Neuronal stem cell (in vitro differentiated cells): ENCODE results near the gene AOPEP.

ENCODE experiments used
- DNase-seq: peaks from one replicate; pipeline ENCODE4 v3.0.0-alpha.2; 2013; ENCODE audit warnings: low spot score
- H2AFZ ChIP-seq: one replicate; pipeline ENCODE4 v1.6.1; 2013; ENCODE audit warnings: mild to moderate bottlenecking, low read length, inconsistent platforms
- H2AK5ac ChIP-seq: 2 replicates; pipeline ENCODE4 v1.6.1; 2013; ENCODE audit warnings: low read depth, mild to moderate bottlenecking, inconsistent platforms, low read length, moderate library complexity, mixed read lengths
- H2BK120ac ChIP-seq: 2 replicates; pipeline ENCODE4 v1.6.1; 2013; ENCODE audit warnings: low read depth, mild to moderate bottlenecking, inconsistent platforms, low read length, moderate library complexity, mixed read lengths
- H2BK12ac ChIP-seq: one replicate; pipeline ENCODE4 v1.6.1; 2013; ENCODE audit warnings: low read length, inconsistent platforms
- H2BK15ac ChIP-seq: 2 replicates; pipeline ENCODE4 v1.6.1; 2013; ENCODE audit warnings: mild to moderate bottlenecking, low read length, inconsistent platforms, mixed read lengths
- H2BK5ac ChIP-seq: one replicate; pipeline ENCODE4 v1.6.1; 2013; ENCODE audit warnings: inconsistent platforms, mild to moderate bottlenecking, low read length, moderate library complexity
- H3K14ac ChIP-seq: one replicate; pipeline ENCODE4 v1.6.1; 2013; ENCODE audit warnings: low read length, inconsistent platforms
- H3K18ac ChIP-seq: 2 replicates; pipeline ENCODE4 v1.6.1; 2013; ENCODE audit warnings: low read length, inconsistent platforms
- H3K23ac ChIP-seq: 2 replicates; pipeline ENCODE4 v1.6.1; 2013; ENCODE audit warnings: low read depth, mild to moderate bottlenecking, mixed read lengths, low read length, inconsistent platforms; ENCODE audit not compliant: poor library complexity
- H3K27ac ChIP-seq: replicated peaks from 3 replicates; pipeline ENCODE4 v1.5.1; 2013; ENCODE audit warnings: low read length, inconsistent platforms
- H3K27me3 ChIP-seq, 3 experiments: 2 replicates each; pipeline ENCODE4 v1.6.1; 2013; ENCODE audit warnings: low read length in 3 of 3, mild to moderate bottlenecking in 2 of 3, inconsistent platforms in 1 of 3, low read depth in 1 of 3, mixed read lengths in 1 of 3, moderate library complexity in 1 of 3; ENCODE audit not compliant: control insufficient read depth in 3 of 3, insufficient read depth in 3 of 3
- H3K36me3 ChIP-seq, 2 donors: replicated peaks in 1 of 2; 2 replicates each; pipeline ENCODE4 v1.6.1; 2013; ENCODE audit warnings: low read length in 2 of 2; ENCODE audit not compliant: control insufficient read depth in 2 of 2, insufficient read depth in 2 of 2
- H3K4ac ChIP-seq: 2 replicates; pipeline ENCODE4 v1.6.1; 2013; ENCODE audit warnings: inconsistent platforms, mild to moderate bottlenecking, low read length, moderate library complexity
- H3K4me1 ChIP-seq, 2 donors: 1 replicate in 1 of 2; 2 replicates in 1 of 2; pipeline ENCODE4 v1.6.1; 2013; ENCODE audit warnings: low read length in 2 of 2, low read depth in 1 of 2; ENCODE audit not compliant: control insufficient read depth in 2 of 2, insufficient read depth in 1 of 2
- H3K4me2 ChIP-seq: one replicate; pipeline ENCODE4 v1.6.1; 2013; ENCODE audit warnings: mild to moderate bottlenecking, low read length, inconsistent platforms; ENCODE audit not compliant: insufficient read depth, poor library complexity, severe bottlenecking
- H3K4me3 ChIP-seq, 2 donors: 2 replicates each; pipeline ENCODE4 v1.5.1; 2013; ENCODE audit warnings: low read length in 2 of 2, mild to moderate bottlenecking in 2 of 2, inconsistent platforms in 1 of 2, moderate library complexity in 1 of 2
- H3K79me1 ChIP-seq: one replicate; pipeline ENCODE4 v1.6.1; 2013; ENCODE audit warnings: low read depth, mild to moderate bottlenecking, inconsistent platforms, low read length, moderate library complexity
- H3K9ac ChIP-seq: one replicate; pipeline ENCODE4 v1.6.1; 2013; ENCODE audit warnings: mild to moderate bottlenecking, low read depth, low read length, inconsistent platforms; ENCODE audit not compliant: poor library complexity
- H3K9me3 ChIP-seq, 2 donors: replicated peaks in 1 of 2; 2 replicates each; pipeline versions ENCODE3 to v1.6.1; 2013; ENCODE audit warnings: low read length in 2 of 2, mild to moderate bottlenecking in 2 of 2, inconsistent platforms in 1 of 2, low read depth in 1 of 2, mixed read lengths in 1 of 2, moderate library complexity in 1 of 2; ENCODE audit not compliant: control insufficient read depth in 2 of 2, insufficient read depth in 1 of 2
- H4K8ac ChIP-seq: one replicate; pipeline ENCODE4 v1.6.1; 2013; ENCODE audit warnings: low read depth, mild to moderate bottlenecking, inconsistent platforms, low read length, moderate library complexity
- H4K91ac ChIP-seq: one replicate; pipeline ENCODE4 v1.6.1; 2013; ENCODE audit warnings: low read length, low read depth, mild to moderate bottlenecking, inconsistent platforms; ENCODE audit not compliant: poor library complexity
- WGBS, 2 donors: extraction: QIAGEN DNeasy Blood & Tissue Kit; methylation state at CpG; one replicate each; pipeline ENCODE4 v1.1.7; 2013; ENCODE audit warnings: missing lambda C conversion rate in 2 of 2, mixed read lengths in 1 of 2; ENCODE audit not compliant: insufficient read length in 2 of 2, insufficient replicate concordance in 1 of 2; ENCODE audit errors: extremely low coverage in 2 of 2; 5-methylcytosine and 5-hydroxymethylcytosine counted together

The AOPEP gene

DNA sequence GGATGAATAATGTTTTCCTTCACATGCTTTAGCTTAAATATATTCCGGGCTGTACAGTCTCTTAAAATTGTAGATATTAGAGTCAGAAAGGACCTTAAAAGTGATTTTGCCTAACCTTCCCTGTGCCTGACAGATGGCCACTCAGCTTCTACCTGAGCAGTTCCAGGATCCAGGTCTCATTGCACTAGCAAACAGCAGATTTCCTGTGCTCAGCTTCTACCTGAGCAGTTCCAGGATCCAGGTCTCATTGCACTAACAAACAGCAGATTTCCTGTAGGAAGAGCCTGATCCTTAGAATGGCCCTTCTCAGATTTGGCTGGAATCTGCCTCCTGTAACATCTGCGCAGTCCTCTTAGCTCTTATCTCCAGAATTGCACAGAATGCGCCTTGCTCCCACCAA is 219.8 kb downstream of the AOPEP start:
- Histone ChIP-seq H2BK12ac (no peak overlapping the region), H3K27ac (no peak overlapping the region), H4K91ac (no peak overlapping the region), H3K36me3 (no peaks in the 10 kb centered on the region), H2AFZ (no peak overlapping the region), H3K4me2 (no peak overlapping the region), H3K9me3 (no peaks in the 10 kb centered on the region), H3K18ac (no peak overlapping the region), H2AK5ac (no peak overlapping the region), H4K8ac (no peak overlapping the region), H2BK15ac (no peak overlapping the region), H3K4me3 (no peak overlapping the region), H3K14ac (no peak overlapping the region), H2BK120ac (no peak overlapping the region), H3K9ac (no peak overlapping the region), H3K4me1 (peaks cover 11 to 14% of the 10 kb centered on the region in 2 donors), H3K79me1 (no peaks in the 10 kb centered on the region), H3K4ac (no peak overlapping the region), H3K27me3 (no peaks in the 10 kb centered on the region), H2BK5ac (no peak overlapping the region), H3K23ac (no peak overlapping the region)
- no CpG with 5 or more reads among the region's 3 CpGs for WGBS, 2 donors
- DNase-seq: no peak

DNA sequence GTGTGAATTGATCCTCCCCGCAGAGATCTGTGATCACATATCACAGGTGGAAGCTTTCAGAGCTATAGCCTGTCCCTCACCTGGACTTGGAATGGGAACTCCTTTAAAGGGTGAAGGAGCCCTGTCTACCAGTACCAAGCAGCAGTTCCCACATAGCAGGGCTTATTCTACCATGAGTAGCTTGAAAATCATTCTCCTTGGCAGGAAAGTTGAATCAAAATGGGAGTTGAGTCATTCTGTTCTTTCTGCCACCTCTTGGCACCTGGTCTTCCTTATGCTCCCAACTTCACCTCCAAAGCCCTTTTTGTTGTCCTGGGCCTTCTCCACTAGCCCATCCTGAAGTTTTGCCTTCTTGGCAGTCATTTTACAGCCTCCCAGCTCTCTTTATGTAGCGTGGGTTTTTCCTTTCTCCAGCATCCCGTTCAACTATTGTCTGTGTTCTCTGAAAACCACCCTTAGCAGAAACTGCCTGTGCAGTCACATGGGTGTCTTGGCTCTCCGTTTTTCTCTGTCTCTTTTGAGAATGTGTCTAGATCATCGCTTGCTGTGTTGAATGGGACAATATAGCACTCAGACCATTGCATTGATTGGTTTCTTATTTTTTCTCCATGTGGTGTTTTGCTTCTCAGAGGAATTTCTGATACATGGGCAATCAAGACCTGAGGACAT is 222.2 kb downstream of the AOPEP start:
- no peak overlapping the region for H3K27ac ChIP-seq
- no peak overlapping the region for H3K9ac ChIP-seq
- no peak overlapping the region for H2BK15ac ChIP-seq
- H2AK5ac ChIP-seq: no peak overlapping the region
- no peak overlapping the region for H3K18ac ChIP-seq
- H3K27me3 ChIP-seq: no peaks in the 10 kb centered on the region
- no peak overlapping the region for H2BK120ac ChIP-seq
- H3K4me1 ChIP-seq: peaks cover 10 to 20% of the 10 kb centered on the region in 2 donors
- no peak overlapping the region for H2BK12ac ChIP-seq
- H3K23ac ChIP-seq: no peak overlapping the region
- H3K4me3 ChIP-seq: no peak overlapping the region
- H2AFZ ChIP-seq: no peak overlapping the region
- no peak overlapping the region for H2BK5ac ChIP-seq
- H3K9me3 ChIP-seq: no peaks in the 10 kb centered on the region
- H3K79me1 ChIP-seq: no peaks in the 10 kb centered on the region
- no peak for DNase-seq
- WGBS, 2 donors: no CpG with 5 or more reads among the region's 5 CpGs
- no peaks in the 10 kb centered on the region for H3K36me3 ChIP-seq
- H3K14ac ChIP-seq: no peak overlapping the region
- H4K91ac ChIP-seq: no peak overlapping the region
- H4K8ac ChIP-seq: no peak overlapping the region
- H3K4ac ChIP-seq: no peak overlapping the region
- no peak overlapping the region for H3K4me2 ChIP-seq

DNA sequence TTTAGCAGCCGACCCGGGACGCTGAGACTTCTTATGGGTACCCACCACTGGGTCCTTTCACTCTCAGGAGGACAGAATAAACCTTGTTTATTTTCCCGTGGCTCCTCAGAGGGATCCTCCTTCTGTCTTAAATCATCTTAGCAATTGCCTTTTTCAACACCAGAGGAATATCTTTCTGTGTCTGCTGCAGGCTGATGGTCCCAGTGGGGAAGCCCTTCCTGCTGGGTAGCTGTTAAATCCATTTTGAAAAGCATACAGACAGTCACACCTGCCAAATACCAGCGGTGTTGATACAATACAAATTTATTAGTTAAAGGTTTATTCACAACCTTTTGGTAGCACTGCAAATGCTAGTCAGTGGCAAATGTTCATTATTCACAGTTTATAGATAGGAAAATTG is 222.9 kb downstream of the AOPEP start:
- Histone ChIP-seq H3K9me3 (no peaks in the 10 kb centered on the region), H2BK15ac (no peak overlapping the region), H3K4me2 (no peak overlapping the region), H3K27ac (no peak overlapping the region), H2AK5ac (no peak overlapping the region), H3K4ac (no peak overlapping the region), H3K9ac (no peak overlapping the region), H3K23ac (no peak overlapping the region), H2BK12ac (no peak overlapping the region), H3K36me3 (no peaks in the 10 kb centered on the region), H3K4me1 (peaks cover 10 to 20% of the 10 kb centered on the region in 2 donors), H2BK5ac (no peak overlapping the region), H3K27me3 (no peaks in the 10 kb centered on the region), H2AFZ (no peak overlapping the region), H3K14ac (no peak overlapping the region), H3K4me3 (no peak overlapping the region), H4K91ac (no peak overlapping the region), H3K79me1 (no peaks in the 10 kb centered on the region), H2BK120ac (no peak overlapping the region), H4K8ac (no peak overlapping the region), H3K18ac (no peak overlapping the region)
- WGBS, 2 donors: no CpG with 5 or more reads among the region's 5 CpGs
- DNase-seq: no peak

DNA sequence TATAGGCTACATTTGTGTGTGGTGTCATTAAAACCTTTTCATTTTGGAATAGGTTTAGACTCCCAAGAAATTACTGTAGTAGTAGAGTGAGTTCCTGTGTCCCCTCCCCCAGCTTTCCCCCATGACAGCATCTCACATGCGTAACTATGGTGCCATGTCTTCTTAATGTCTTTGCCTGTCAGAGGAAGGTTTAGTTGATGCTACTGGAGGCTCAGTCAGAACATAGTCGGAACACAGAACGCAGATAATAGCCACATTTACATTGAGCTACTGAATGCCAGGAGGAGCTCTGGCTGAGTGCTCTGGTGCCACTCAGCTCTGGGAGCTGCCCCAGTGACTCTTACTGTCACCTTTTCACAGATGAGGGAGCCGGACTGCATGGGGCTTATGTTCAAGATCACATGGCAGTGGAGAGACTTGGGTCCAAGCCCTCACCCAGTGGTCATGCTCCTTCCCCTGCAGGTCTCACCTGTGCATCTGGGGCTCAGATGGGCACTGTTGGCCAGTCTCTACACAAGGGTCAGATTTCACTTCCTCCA is 223.6 kb downstream of the AOPEP start:
- H2BK5ac ChIP-seq: no peak overlapping the region
- H2AFZ ChIP-seq: no peak overlapping the region
- no peak overlapping the region for H2BK12ac ChIP-seq
- no peak overlapping the region for H3K4me2 ChIP-seq
- no peak overlapping the region for H2BK120ac ChIP-seq
- H3K4me3 ChIP-seq: no peak overlapping the region
- H2AK5ac ChIP-seq: no peak overlapping the region
- peaks cover 10 to 20% of the 10 kb centered on the region in 2 donors for H3K4me1 ChIP-seq
- no peak for DNase-seq
- no peak overlapping the region for H3K18ac ChIP-seq
- peak overlapping the region; percentile 86 for H3K23ac ChIP-seq
- H2BK15ac ChIP-seq: no peak overlapping the region
- no peaks in the 10 kb centered on the region for H3K27me3 ChIP-seq
- peak overlapping the region; percentile 45 for H3K9ac ChIP-seq
- H3K27ac ChIP-seq: no peak overlapping the region
- H3K9me3 ChIP-seq: no peaks in the 10 kb centered on the region
- no peak overlapping the region for H3K4ac ChIP-seq
- H4K8ac ChIP-seq: no peak overlapping the region
- peaks cover 0 to under 1% of the 10 kb centered on the region in 2 donors for H3K36me3 ChIP-seq
- WGBS, 2 donors: no CpG with 5 or more reads among the region's 4 CpGs
- H3K79me1 ChIP-seq: no peaks in the 10 kb centered on the region
- no peak overlapping the region for H3K14ac ChIP-seq
- no peak overlapping the region for H4K91ac ChIP-seq
